Inflammatory macrophage treated with lipopolysaccharide for 1 hour (primary cell): ENCODE measurements around the gene WT1.

Experiments
- DNase-seq, 2 donors: peaks; one replicate each; pipeline ENCODE4 v3.0.0-alpha.2; 2020 to 2022

Gene WT1

DNA sequence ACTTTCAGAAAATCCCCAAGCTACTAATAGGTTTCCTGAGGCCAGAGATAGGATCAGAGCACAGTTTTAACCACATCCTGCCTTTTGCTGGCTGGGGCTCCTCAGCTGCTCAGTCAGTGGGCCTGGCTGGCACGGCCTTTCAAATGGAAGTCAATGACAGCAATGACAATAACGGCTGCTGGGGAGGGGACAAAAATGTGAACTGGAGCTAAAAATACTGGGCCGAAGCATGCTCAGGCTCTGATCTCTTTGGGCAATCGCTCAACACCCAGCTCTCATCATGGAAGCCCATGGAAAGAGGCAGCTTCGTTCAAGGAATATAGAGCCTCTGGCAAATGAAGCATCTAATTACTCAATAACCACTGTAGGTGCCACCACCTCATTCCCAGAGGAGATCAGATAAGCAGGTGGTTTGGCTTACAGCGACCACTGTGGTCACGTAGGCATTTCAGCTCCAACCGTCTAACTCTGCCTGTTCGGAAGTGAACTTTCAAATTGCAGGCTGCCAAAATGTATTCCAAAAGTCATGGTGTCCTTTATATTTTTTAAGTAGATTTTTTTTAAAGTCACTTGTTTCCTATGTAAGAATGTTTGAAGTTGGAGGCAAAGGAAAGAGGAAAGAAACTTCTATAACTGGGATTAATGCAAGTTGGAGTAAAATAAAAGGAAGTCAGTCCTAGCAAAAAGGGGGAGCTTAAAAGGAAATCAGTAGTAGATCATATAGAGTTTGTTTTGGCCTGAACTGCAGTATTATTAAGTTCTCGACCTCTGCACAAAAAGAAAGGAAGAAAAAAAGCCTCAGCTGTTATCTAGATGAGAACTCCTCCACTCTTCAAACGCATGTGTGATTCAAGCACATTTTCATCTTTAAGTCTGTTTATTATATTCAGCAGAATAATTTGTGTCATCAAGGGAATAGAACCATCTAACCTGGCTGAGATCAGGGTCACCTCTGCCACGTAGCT lies 14.1 kb downstream of the WT1 start:
- DNase-seq: no peak

DNA sequence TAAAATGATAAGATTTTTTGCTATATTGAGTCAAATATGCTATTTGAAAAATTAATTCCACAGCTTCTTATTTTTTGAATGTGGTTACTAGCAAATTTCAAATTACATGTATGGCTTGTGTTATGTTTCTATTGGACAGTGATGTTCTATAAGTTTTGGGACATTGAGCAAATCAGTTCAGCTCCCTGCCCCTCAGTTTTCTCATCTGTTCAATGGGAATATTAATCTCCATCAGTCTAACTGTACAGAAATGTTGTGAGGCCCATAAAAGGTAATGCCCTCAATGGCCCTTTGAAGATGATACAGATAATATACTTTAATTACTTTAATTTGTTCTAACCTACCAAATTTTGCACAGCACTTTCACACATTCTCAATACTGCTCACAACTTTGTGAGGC lies 15.2 kb downstream of the WT1 start:
- no peak for DNase-seq

DNA sequence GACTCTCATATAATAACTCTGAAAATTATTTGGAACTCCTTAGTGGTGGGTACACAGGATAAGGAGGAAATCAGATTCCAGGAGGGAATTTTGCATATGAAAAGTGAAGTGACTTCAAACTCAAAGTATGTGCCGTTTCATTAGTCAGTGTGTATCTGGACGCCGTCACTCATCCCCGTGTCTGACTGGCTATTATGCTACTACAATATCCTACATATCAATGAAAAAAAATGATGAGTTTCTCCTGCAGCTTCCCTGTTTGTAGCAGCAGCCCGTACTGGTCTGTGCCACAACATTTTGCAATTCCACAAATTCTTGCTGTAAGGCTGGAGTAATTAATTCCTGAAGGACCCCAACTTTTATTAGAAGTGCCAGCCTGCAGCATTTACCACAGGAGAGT lies 16.5 kb downstream of the WT1 start:
- DNase-seq: no peak

DNA sequence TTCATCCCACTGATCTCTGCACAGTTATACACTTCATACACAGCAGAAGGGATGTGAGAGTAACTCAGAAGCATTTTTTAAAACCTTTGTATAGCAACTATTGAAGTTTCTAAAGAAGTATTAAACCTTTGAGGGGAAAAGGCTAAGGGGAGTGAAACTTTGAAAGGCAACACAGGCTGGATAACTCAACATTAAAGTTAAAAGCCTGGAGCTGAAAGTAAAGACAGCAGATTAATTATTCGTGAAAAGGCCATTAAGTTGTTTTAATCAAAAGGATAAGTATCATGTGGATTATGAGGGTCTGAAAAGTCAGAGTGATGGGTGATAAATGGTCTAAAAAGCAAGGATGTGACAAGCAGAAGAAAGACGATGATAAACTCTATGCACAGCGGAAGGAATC lies 17.5 kb downstream of the WT1 start:
- DNase-seq: no peak

DNA sequence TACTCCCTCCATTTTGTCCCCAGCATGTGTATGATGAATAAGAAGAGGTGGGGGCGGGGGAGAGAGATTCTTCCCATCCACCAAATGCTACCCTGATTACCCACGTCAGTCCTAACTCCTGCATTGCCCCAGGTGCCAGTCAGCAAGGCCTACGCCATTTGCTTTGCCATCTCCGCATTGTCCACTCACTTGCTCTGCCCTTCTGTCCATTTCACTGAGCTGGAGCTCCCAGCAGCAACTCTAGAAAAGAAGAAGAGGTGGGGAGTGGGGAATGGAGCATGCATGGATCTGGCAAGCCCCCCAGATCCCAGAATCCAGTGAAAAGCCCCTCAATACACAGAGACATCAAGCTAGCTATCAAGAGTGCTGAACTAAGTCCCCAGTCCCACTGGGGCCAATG lies 19.0 kb downstream of the WT1 start:
- no peak for DNase-seq

DNA sequence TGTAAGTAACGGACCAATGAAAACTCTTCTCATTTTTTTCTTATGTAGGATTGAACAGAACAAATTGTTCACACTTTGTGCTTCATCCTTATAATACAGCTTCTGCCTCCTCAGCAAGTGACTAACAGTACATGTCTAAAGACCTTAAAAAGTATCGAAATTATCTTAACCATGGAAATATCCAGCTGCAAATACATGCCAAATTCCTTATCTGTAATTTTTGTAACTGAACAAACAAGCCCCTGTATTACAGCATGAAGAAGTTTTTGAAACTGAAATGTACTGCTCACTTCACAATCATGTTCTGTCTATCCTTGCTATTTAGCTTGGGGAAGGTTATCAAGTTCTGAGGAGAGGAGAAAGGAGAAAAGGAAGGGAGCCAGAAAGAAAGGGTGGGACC lies 20.4 kb downstream of the WT1 start:
- DNase-seq: no peak

DNA sequence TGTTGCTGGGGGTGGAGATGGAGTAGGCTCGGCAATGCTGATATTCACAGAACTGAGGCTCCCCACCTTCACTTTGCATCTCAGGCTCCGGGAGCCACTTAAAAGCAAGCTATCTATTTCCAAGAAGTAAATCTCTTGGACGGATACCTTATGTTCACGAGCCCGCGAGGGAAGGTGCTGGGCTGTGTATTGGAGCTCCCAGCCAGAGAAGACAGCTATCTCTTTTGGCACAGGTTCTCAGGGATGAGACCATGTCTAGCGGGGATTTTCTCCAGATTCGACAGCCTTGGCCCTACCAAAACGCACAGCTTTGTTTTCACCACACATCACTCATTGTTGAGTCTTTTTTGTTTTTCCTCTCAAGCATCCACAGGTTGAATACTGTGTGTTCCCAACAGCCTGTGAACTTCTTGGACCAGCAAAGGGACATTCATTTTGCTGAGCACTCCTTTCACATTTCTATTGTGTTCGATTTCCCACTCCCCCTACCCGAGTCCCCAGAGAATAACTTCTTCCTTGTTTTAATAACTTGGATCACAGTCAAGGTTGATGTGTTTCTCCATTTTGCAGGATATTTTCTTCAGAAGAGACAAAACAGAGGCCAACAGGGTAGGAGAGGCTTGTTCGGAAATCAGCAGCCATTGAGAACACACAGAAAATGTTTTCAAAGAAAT lies 23.3 kb downstream of the WT1 start:
- no peak for DNase-seq

DNA sequence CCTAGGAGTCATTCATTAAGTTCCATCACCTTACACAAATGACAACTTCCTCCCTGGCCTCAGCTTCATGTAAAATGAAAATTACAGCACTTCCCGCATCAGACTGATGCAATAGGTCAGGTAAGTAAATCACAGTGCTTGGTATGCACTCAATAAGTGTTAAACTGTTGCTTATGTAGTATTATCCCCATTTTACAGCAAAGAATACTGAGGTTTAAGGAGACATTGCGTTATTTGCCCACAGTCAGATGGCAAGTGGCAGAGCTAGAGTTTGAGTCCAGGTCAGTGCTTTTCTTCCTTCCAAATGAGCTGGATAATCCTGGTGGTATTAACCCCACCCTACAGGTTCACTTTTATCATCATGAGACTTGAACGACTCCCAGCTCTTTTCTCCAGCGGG lies 29.7 kb downstream of the WT1 start:
- DNase-seq: no peak

DNA sequence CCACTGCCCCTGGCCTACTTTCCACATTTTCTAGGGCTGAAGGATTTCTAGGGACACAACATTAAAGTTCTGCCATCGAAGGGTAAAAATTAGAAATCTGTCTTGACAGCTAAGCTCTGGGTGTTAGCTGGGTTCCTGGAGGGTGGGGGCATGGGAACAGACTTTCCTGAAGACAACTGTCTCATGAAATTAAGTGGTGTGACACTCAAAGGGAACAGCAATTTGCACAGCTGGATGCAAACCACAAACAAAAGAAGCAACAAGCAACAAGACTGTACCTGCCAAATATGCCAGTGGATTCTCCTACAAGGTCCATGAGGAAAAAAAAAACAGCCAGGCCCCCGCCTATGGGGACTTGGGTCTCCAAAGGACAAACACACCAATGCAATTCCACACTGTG lies 32.5 kb downstream of the WT1 start:
- no peak for DNase-seq

DNA sequence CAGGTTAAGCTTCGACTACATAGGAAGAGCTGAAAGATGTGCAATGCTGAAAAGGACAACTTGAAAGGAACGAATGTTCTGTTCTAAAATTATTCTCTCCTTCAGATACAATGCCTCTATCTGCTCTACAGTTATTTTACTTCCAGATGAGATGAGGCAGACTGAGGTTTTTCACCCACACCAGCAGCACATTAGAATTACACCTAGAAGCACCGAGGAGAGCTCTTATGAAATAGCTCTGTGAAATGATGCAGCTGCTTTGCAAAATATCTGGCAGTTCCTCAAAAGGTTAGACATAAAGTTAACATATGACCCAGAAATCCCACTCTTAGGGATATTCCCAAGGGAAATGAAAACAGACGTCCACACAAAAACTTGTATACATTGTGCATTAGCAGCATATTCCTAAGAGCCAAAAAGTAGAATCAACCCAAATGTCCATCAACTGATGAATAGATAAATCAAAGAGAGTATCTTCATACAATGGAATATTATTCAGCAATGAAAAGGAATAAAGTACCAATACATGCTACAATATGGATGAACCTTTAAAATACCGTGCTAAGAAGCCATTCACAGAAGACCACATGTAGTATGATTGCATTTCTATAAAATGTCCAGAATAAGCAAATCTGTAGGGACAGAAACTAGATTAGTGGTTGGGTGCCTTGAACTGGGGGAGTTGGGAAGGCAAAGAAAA lies 34.5 kb downstream of the WT1 start:
- DNase-seq: peak in 1 of 2 donors; percentile 17

DNA sequence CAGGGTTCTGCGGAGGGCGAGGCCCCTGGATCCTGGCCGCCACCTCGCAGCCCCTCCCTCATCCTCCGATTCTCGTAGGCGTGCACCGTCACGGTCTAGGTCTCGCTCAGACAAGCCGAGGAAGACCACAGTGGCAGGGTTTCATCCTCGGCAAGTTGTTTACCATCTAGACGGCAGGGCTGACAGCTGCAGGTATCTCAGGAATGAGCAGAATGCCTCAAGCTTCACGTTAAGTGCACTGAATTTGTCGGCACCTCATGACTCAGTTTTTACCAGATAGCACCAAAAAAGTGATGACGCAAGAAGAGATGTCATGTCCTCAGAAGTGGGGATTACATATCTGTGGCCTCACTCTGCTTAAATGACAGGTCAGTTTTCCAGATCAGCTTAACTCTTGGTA lies 35.1 kb downstream of the WT1 start:
- no peak for DNase-seq

DNA sequence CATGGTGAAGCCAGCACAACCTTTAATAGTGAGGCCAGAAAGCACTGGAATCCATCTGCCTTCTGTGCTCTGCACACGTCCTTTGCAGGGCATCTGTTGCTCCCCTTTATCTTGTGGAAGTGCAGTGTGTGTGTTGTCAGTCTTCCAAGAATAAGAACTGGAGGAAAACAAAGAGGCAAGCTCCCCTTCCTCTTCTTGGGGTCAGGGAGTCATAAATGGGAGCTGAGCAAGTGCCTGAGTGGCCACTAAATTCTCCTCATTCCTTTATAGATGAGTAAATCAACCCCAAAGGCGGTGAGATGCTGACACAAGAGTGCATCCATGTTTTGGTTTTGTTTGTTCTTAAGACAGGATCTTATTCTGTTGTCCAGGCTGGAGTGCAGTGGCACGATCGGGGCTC lies 38.3 kb downstream of the WT1 start:
- DNase-seq: no peak

DNA sequence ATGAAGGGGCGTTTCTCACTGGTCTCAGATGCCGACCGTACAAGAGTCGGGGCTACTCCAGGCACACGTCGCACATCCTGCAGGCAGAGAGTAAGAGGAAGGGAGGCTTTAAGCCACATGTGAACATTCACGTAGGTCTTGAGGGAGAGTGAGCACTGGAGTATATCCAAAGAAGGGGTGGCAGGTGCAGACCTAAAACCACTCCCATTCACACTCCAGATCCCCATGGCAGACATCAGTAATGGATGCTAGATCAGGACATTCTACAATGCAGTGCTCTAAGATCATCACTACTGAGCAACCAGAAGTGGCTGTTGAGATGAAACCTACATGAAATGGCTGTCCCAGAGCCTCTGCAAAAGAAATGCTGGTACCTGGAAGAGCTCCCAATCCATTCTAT lies 39.0 kb downstream of the WT1 start:
- DNase-seq: no peak

DNA sequence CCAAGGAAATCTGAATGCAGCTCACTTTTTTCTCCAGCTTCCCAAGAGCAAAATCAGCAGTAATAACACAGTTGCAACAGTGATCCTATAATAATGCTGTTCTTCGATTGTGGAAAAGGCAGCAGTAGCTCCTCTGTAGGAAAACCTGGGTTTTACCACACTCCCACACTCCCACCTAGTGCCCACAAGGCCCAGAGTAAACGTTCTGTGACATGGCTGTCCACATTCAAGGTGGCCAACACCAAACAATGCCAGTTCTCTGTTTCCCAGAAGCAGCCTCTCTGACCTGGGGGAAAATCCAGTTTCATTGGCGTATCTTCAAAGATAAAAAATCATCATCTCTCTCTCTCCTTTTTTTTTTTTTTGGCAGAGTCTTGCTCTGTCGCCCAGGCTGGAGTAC lies 40.2 kb downstream of the WT1 start:
- no peak for DNase-seq

DNA sequence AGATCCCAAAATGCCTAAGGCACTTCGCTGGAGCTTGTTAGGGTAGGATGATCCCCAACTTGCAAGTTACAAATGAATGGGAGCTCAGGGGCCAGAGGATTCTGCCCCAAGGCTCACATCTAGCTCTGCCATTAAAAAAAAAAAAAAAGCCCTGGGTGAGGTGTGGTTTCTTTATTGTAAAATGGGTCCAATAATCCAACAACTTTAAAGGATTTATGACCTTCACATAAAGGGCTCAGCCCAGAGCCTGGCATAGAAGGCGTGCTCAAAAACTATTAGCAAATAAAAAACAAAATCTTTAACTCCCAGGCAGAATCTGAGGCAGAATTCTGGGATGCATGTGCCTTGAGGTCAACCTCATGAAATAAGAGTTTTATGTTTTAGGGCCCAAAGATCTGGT lies 42.5 kb downstream of the WT1 start:
- no peak for DNase-seq

DNA sequence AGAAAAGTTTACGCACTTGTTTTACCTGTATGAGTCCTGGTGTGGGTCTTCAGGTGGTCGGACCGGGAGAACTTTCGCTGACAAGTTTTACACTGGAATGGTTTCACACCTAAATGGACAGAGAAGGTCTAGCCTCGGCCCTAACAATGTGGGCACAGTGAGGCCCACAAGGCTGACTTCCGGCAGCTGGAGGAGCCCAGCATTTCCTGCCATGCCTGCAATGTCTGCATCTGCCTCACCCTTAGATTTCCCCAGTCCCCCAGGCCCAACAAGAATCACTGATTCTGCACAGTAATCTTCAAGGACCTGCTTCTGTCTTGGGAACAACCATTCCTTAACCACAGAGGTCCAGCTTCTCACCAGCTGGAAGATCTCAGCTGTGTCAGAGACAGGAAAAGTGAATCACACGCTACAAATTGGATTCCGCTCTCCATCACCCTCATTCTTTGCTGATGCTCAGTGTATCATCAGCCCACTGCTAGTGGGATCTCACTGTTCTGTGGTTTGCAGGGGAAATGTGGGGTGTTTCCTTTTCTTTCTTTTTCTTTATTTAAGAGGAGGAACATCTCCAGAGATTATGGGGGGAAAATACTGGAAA lies 43.3 kb downstream of the WT1 start:
- no peak for DNase-seq

DNA sequence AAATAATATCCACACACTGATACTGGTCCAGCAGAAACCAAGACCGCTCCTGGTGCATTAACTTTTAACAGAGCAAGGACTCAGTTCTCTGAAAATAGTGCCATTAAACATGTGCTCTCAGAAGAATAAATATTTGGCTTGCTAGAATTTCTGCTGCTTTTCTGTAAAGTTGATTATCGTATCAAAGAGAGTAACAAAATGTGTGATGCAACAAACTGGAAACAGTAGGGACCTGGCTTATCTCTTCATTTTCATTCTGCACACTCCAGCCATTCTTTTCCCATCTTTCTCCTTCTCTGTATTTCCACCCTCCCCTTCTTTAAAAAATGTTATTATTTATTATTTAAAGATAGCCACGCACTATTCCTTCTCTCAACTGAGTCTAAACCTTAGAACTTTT lies 43.9 kb downstream of the WT1 start:
- DNase-seq: no peak

DNA sequence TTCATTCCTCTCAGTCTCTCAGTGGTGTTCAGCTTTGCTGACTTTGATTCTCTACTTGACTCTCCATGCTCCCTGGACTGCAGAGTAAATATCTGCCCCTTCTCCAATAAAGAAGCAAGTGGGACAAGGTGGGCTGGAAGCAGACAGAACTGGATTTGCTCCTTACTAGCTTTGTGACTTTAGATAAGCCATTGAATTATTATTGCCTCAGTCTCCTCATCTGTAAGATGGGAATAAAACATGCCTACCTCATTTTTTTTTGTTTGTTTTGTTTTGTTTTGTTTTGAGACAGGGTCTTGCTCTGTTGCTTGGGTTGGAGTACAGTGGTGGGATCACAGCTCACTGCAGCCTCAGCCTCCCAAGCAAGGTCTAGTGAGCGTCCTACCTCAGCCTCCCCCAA lies 44.6 kb downstream of the WT1 start:
- no peak for DNase-seq

DNA sequence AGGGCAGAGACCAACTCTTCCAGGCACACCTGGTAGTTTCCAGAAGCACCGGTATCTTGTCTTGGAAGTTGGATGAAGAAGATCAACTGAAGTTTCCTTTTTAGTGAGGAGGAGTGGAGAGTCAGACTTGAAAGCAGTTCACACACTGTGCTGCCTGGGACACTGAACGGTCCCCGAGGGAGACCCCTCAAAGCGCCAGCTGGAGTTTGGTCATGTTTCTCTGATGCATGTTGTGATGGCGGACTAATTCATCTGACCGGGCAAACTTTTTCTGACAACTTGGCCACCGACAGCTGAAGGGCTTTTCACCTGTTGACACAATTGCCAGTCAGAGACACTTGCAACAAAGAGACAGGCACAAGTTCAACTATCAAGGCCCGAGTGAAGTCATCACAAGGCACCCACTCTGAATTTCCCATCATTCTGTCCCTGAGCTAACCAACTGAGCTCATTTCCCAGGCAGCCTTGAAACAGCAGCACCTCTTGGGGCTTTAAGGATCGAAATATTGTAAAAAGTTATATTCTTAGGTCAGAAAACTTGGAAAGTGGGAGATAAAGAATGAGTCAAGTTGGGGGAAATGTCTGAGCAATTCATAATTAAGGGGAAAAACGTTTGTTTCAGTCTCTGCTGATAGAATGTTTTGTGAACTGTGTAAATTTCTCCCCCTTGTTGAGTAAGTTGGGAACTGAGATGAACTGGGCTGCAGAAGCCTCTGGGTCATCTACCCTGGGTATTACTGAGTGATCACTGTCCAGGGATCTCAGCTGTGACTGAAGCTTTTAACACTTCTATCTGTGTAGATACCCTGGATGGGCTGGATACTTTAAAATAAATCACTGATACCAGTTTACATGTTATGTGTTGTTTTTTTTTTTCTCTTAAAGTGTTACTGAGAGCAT lies 46.2 kb downstream of the WT1 start:
- no peak for DNase-seq

DNA sequence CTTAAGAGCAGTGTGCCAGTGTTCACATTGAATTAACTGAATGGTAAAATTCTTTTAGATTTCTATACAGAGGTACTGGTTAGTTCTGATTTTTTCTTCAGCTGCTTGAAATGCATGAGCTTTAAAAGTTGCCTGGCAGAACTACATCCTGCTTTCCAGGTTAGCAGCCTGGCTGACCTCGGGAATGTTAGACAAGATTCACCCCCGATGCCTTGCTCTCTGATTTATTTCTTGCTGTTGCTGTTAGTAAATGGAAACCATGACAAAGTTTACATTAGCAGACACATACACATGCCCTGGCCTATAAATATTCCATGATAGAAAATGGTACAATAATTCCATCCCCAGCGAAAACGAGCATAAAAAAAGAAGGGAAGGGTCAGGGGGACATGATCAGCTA lies 47.0 kb downstream of the WT1 start:
- no peak for DNase-seq

DNA sequence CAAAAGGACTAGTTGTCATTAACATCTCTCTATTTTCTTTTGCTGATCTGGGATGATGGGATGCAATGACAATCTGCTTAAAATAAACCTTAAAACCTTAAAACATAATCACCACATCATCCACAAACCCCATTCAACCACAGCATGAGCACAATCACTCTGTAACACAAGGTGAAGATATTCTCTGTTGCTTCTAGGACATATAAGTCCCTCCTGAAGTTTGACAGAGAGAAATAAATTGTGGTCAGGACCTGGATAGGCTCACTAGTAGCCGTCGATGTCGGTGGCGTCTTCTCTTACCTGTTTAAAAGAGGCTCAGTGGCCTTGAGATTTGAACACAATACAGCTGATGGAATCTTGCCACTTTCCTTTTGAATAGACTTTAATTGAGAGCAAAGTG lies 47.9 kb downstream of the WT1 start:
- no peak for DNase-seq

DNA sequence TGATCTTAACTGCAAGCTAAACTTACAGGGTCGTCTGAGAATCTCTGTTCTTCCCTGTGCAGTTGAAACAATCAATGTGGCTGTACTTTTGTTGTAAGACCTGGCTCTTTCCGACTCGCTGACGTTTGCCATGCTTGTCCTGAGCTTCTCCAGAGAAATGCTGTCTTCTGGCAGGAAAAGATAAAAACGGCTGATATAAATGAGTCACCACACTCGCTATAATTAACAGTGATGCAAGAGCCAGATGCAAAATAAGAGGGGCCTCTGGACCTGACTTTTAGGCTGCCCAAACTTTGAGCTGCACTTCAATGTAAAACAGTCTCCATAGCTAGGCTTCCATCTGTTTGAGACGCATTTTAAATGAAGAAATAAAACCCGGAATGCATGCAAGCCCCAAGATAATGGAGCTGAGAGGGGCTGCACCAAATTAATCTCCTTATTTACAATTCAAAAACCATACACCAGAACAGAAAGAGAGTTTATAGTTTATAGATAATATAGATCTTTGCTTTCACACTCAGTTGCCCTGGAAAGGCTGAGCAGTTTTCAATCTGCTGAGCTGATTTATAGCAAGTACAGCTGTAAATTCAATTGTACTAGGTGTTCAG lies 48.5 kb downstream of the WT1 start:
- DNase-seq: no peak
